HAP-1 (cell line): ENCODE data around the gene ZNF618.
"Not testable (repeated sequence)": the region's sequence is repeated elsewhere in the genome, so short reads cannot be mapped to it uniquely, and the experiment has no call there.

Experiments
- DNase-seq, 2 experiments: peaks; one replicate each; pipeline ENCODE4 v3.0.0-alpha.2; 2016 to 2020; ENCODE audit warnings: low spot score in 2 of 2
- H3K27me3 ChIP-seq: fragments of 250-450 bp; sonication (Bioruptor Pico); 2 replicates; pipeline ENCODE4 v1.5.1; 2020; ENCODE audit warnings: low read depth, mild to moderate bottlenecking, moderate library complexity
- H3K36me3 ChIP-seq: fragments of 250-450 bp; sonication (Bioruptor Pico); replicated peaks from 2 replicates; pipeline ENCODE4 v1.5.1; 2020; ENCODE audit warnings: mild to moderate bottlenecking
- H3K4me1 ChIP-seq: fragments of 250-450 bp; sonication (Bioruptor Pico); 2 replicates; pipeline ENCODE4 v1.5.1; 2020; ENCODE audit warnings: mild to moderate bottlenecking
- H3K4me3 ChIP-seq: fragments of 250-450 bp; sonication (Bioruptor Pico); 2 replicates; pipeline ENCODE4 v1.5.1; 2020; ENCODE audit warnings: mild to moderate bottlenecking, moderate library complexity
- H3K9me3 ChIP-seq: fragments of 250-450 bp; sonication (Bioruptor Pico); 2 replicates; pipeline ENCODE4 v1.5.1; 2020; ENCODE audit warnings: mild to moderate bottlenecking, moderate library complexity
- in situ Hi-C: fragments of 300-500 bp; cut with MboI; formaldehyde crosslinking; loops from 3 replicates; pipeline ENCODE4 v1.14.3; 2020; ENCODE audit warnings: low sequenced_read_pairs, inconsistent platforms, mixed read lengths

The ZNF618 gene

GRCh38 chr9:114031948-114032840 is 156.1 kb downstream of the ZNF618 start:
- in situ Hi-C loops, result loop anchor here (25.0 kb wide), 1 partner anchor 295 kb away; no protein-coding TSS in a partner anchor

GRCh38 chr9:114033397-114034103 is 157.4 kb downstream of the ZNF618 start:
- no peaks in the 10 kb centered on the region for H3K27me3 ChIP-seq
- peaks cover 25% of the 10 kb centered on the region for H3K36me3 ChIP-seq

More at GRCh38 chr9:114031948-114032840, 156.1 kb downstream of the ZNF618 start:
- Histone ChIP-seq H3K36me3 (peaks cover 24% of the 10 kb centered on the region), H3K4me3 (no peak overlapping the region), H3K9me3 (no peaks in the 10 kb centered on the region), H3K27me3 (no peaks in the 10 kb centered on the region), H3K4me1 (no peaks in the 10 kb centered on the region)
- peak in 1 of 2 experiments; percentile 3 for DNase-seq

GRCh38 chr9:114034196-114034595 is 158.1 kb downstream of the ZNF618 start:
- Histone ChIP-seq H3K27me3 (no peaks in the 10 kb centered on the region), H3K4me1 (peaks cover 9% of the 10 kb centered on the region), H3K9me3 (no peaks in the 10 kb centered on the region), H3K36me3 (peaks cover 20% of the 10 kb centered on the region), H3K4me3 (no peak overlapping the region)
- in situ Hi-C loops, result loop anchor here (25.0 kb wide), 1 partner anchor 297 kb away; no protein-coding TSS in a partner anchor
- peak in 1 of 2 experiments; percentile 4 for DNase-seq

More at GRCh38 chr9:114033397-114034103, 157.4 kb downstream of the ZNF618 start:
- in situ Hi-C loops, result loop anchor here (25.0 kb wide), 1 partner anchor 296 kb away; no protein-coding TSS in a partner anchor
- peaks cover 8% of the 10 kb centered on the region for H3K4me1 ChIP-seq
- H3K4me3 ChIP-seq, result no peak overlapping the region
- no peaks in the 10 kb centered on the region for H3K9me3 ChIP-seq
- DNase-seq, result peak; percentile 11 to 58

GRCh38 chr9:114034661-114035062 is 158.6 kb downstream of the ZNF618 start:
- no peak overlapping the region for H3K4me3 ChIP-seq
- H3K4me1 ChIP-seq, result peaks cover 9% of the 10 kb centered on the region
- peaks cover 23% of the 10 kb centered on the region for H3K36me3 ChIP-seq
- no peak for DNase-seq
- no peaks in the 10 kb centered on the region for H3K9me3 ChIP-seq
- no peaks in the 10 kb centered on the region for H3K27me3 ChIP-seq
- in situ Hi-C loops, result loop anchor here (25.0 kb wide), 1 partner anchor 297 kb away; no protein-coding TSS in a partner anchor

GRCh38 chr9:114035221-114035844 is 159.2 kb downstream of the ZNF618 start:
- Histone ChIP-seq H3K4me3 (no peak overlapping the region), H3K9me3 (no peaks in the 10 kb centered on the region), H3K36me3 (peaks cover 27% of the 10 kb centered on the region), H3K27me3 (no peaks in the 10 kb centered on the region), H3K4me1 (peaks cover 9% of the 10 kb centered on the region)
- in situ Hi-C loops, result loop anchor here (25.0 kb wide), 1 partner anchor 298 kb away; no protein-coding TSS in a partner anchor
- peak in 1 of 2 experiments; percentile 2 for DNase-seq

GRCh38 chr9:114035845-114036801 is 160.0 kb downstream of the ZNF618 start:
- peak in 1 of 2 experiments; percentile 4 for DNase-seq
- Histone ChIP-seq H3K36me3 (peaks cover 25% of the 10 kb centered on the region), H3K27me3 (no peaks in the 10 kb centered on the region), H3K9me3 (no peaks in the 10 kb centered on the region), H3K4me3 (no peak overlapping the region), H3K4me1 (peaks cover 9% of the 10 kb centered on the region)
- in situ Hi-C loops, result loop anchor here (25.0 kb wide), 1 partner anchor 299 kb away; no protein-coding TSS in a partner anchor

GRCh38 chr9:114037249-114037648 is 161.1 kb downstream of the ZNF618 start:
- DNase-seq, result peak in 1 of 2 experiments; percentile 2
- H3K4me1 ChIP-seq, result peaks cover 9% of the 10 kb centered on the region
- peaks cover 27% of the 10 kb centered on the region for H3K36me3 ChIP-seq
- in situ Hi-C loops, result loop anchor here (25.0 kb wide), 1 partner anchor 300 kb away; no protein-coding TSS in a partner anchor
- H3K4me3 ChIP-seq, result no peak overlapping the region
- H3K9me3 ChIP-seq, result no peaks in the 10 kb centered on the region
- no peaks in the 10 kb centered on the region for H3K27me3 ChIP-seq

- H3K27me3 ChIP-seq, result no peaks in the 10 kb centered on the region
- no peak overlapping the region for H3K4me3 ChIP-seq
- in situ Hi-C loops, result loop anchor here (25.0 kb wide), 1 partner anchor 301 kb away; no protein-coding TSS in a partner anchor
- peaks cover 9% of the 10 kb centered on the region for H3K4me1 ChIP-seq
- H3K36me3 ChIP-seq, result peaks cover 27% of the 10 kb centered on the region
- DNase-seq, result peak; percentile 83 to 84
- no peaks in the 10 kb centered on the region for H3K9me3 ChIP-seq
Measured at GRCh38 chr9:114037961-114038723, 162.0 kb downstream of the ZNF618 start.

- H3K27me3 ChIP-seq, result no peaks in the 10 kb centered on the region
- H3K9me3 ChIP-seq, result no peaks in the 10 kb centered on the region; the same call in 1 of the 2 replicates
- H3K36me3 ChIP-seq, result peaks cover 22% of the 10 kb centered on the region
- no peak overlapping the region for H3K4me3 ChIP-seq
- H3K4me1 ChIP-seq, result peaks cover 9% of the 10 kb centered on the region
- DNase-seq, result peak in 1 of 2 experiments; percentile 1
- in situ Hi-C loops, result loop anchor here (25.0 kb wide), 1 partner anchor 302 kb away; no protein-coding TSS in a partner anchor
Measured at GRCh38 chr9:114038724-114039313, 162.7 kb downstream of the ZNF618 start.

GRCh38 chr9:114039484-114039883 is 163.4 kb downstream of the ZNF618 start:
- no peaks in the 10 kb centered on the region for H3K27me3 ChIP-seq
- no peak overlapping the region for H3K4me3 ChIP-seq
- H3K36me3 ChIP-seq, result peaks cover 21% of the 10 kb centered on the region
- no peak for DNase-seq
- in situ Hi-C loops, result loop anchor here (25.0 kb wide), 1 partner anchor 302 kb away; no protein-coding TSS in a partner anchor
- H3K9me3 ChIP-seq, result no peaks in the 10 kb centered on the region; the same call in 1 of the 2 replicates
- H3K4me1 ChIP-seq, result peaks cover 9% of the 10 kb centered on the region

- H3K27me3 ChIP-seq, H3K4me1 ChIP-seq, DNase-seq, H3K9me3 ChIP-seq, H3K4me3 ChIP-seq: not testable (repeated sequence)
- peaks cover 18% of the 10 kb centered on the region for H3K36me3 ChIP-seq
- in situ Hi-C loops, result loop anchor here (25.0 kb wide), 1 partner anchor 306 kb away; no protein-coding TSS in a partner anchor
Measured at GRCh38 chr9:114043660-114044059, 167.6 kb downstream of the ZNF618 start.
